ENCODE measurements around the gene UBXN4.

UBXN4 gene

GRCh38 chr2:135762022-135762421 is 20.4 kb downstream of the UBXN4 start:
- TF ChIP-seq CTCF (conservative IDR thresholded peaks at IDR 0.05; ENCODE audit: low read depth, low read length) = no peak
- DNase-seq (ENCODE audit: low read depth) = no peak
- H3K4me3 ChIP-seq (ENCODE audit: low read length) = no peak overlapping the region

GRCh38 chr2:135762530-135762929 is 20.9 kb downstream of the UBXN4 start:
- no peak overlapping the region for H3K4me3 ChIP-seq (ENCODE audit: low read length)
- no peak for DNase-seq (ENCODE audit: low read depth)
- no peak for TF ChIP-seq CTCF (conservative IDR thresholded peaks at IDR 0.05; ENCODE audit: low read depth, low read length)

- no peak for DNase-seq (ENCODE audit: low read depth)
- no peak for TF ChIP-seq CTCF (conservative IDR thresholded peaks at IDR 0.05; ENCODE audit: low read depth, low read length)
- H3K4me3 ChIP-seq (ENCODE audit: low read length) = no peak overlapping the region
Observed at GRCh38 chr2:135768863-135769262, 27.2 kb downstream of the UBXN4 start.

GRCh38 chr2:135773319-135773718 is 31.7 kb downstream of the UBXN4 start:
- no peak for DNase-seq (ENCODE audit: low read depth)
- TF ChIP-seq CTCF (conservative IDR thresholded peaks at IDR 0.05; ENCODE audit: low read depth, low read length) = no peak
- no peak overlapping the region for H3K4me3 ChIP-seq (ENCODE audit: low read length)

- DNase-seq (ENCODE audit: low read depth) = no peak
- H3K4me3 ChIP-seq (ENCODE audit: low read length) = no peak overlapping the region
- TF ChIP-seq CTCF (conservative IDR thresholded peaks at IDR 0.05; ENCODE audit: low read depth, low read length) = no peak
Observed at GRCh38 chr2:135773917-135774316, 32.3 kb downstream of the UBXN4 start.

- TF ChIP-seq CTCF (conservative IDR thresholded peaks at IDR 0.05; ENCODE audit: low read depth, low read length) = no peak
- DNase-seq (ENCODE audit: low read depth) = no peak
- no peak overlapping the region for H3K4me3 ChIP-seq (ENCODE audit: low read length)
Observed at GRCh38 chr2:135775420-135775819, 33.8 kb downstream of the UBXN4 start.

GRCh38 chr2:135776367-135776766 is 34.7 kb downstream of the UBXN4 start:
- H3K4me3 ChIP-seq (ENCODE audit: low read length) = no peak overlapping the region
- no peak for TF ChIP-seq CTCF (conservative IDR thresholded peaks at IDR 0.05; ENCODE audit: low read depth, low read length)
- no peak for DNase-seq (ENCODE audit: low read depth)
